Omental fat pad (tissue), 4 donors: Measurements from ENCODE around the gene IL36B. TPM values are rescaled to one million over a fixed set of nuclear protein-coding genes. Genes with fewer than 3 reads are reported as not detected.

Experiments used
- ATAC-seq: fragments of 150-250 bp; one replicate; pipeline ENCODE4 v1.9.1; 2016; ENCODE audit warnings: mild to moderate bottlenecking, moderate library complexity; ENCODE audit not compliant: low FRiP score
- DNase-seq: peaks from one replicate; pipeline ENCODE4 v3.0.0-alpha.2; 2019; ENCODE audit warnings: low spot score
- total RNA-seq, 4 donors: library from RNA; depleted of rRNA; stranded (reverse); fragments of >200 nt; gene quantifications; one replicate each; pipeline ENCODE4 v1.1.0, GENCODE V29; 2016
- TF ChIP-seq, protein P1 (sequence below), 3 donors: fragments of 450-650 bp; IDR thresholded peaks; one replicate each; pipeline ENCODE4 v1.5.1; 2016 to 2017; ENCODE audit warnings: antibody characterized with exemption in 3 of 3, mild to moderate bottlenecking in 3 of 3, moderate library complexity in 2 of 3

The IL36B gene
- total RNA-seq, 4 donors from 2014 or later, result not detected

DNA sequence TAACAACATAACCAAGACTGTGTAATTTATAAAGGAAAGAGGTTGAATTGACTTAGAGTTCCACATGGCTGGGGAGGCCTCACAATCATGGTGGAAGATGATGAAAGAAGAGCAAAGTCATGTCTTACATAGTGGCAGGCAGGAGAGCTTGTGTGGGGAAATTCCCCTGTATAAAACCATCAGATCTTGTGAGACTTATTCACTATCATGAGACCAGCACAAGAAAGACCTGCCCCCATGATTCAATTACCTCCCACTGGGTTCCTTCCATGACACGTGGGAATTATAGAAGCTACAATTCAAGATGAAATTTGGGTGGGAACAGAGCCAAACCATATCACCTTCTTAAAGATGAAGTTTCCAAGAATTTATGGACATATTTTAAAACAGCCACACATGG lies 3.9 kb upstream of the IL36B start:
- TF ChIP-seq, protein P1, sequence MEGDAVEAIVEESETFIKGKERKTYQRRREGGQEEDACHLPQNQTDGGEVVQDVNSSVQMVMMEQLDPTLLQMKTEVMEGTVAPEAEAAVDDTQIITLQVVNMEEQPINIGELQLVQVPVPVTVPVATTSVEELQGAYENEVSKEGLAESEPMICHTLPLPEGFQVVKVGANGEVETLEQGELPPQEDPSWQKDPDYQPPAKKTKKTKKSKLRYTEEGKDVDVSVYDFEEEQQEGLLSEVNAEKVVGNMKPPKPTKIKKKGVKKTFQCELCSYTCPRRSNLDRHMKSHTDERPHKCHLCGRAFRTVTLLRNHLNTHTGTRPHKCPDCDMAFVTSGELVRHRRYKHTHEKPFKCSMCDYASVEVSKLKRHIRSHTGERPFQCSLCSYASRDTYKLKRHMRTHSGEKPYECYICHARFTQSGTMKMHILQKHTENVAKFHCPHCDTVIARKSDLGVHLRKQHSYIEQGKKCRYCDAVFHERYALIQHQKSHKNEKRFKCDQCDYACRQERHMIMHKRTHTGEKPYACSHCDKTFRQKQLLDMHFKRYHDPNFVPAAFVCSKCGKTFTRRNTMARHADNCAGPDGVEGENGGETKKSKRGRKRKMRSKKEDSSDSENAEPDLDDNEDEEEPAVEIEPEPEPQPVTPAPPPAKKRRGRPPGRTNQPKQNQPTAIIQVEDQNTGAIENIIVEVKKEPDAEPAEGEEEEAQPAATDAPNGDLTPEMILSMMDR (IDR thresholded peaks at IDR 0.05), result no peak
- ATAC-seq, result no peak
- no peak for DNase-seq

DNA sequence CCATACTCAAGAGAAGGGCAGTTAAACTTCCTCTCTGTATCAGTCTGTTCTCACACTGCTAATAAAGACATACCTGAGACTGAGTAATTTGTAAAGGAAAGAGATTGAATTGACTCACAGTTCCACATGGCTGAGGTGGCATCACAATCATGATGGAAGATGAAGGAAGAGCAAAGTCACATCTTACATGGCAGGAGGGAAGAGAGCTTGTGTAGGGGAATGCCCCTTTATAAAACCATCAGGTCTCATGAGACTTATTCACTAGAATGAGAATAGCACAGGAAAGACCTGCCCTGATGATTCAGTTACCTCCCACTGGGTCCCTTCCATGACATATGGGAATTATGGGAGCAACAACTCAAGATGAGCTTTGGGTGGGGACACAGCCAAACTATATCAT lies 1.4 kb upstream of the IL36B start:
- no peak for DNase-seq
- TF ChIP-seq, protein P1 (IDR thresholded peaks at IDR 0.05), result no peak
- ATAC-seq, result no peak

DNA sequence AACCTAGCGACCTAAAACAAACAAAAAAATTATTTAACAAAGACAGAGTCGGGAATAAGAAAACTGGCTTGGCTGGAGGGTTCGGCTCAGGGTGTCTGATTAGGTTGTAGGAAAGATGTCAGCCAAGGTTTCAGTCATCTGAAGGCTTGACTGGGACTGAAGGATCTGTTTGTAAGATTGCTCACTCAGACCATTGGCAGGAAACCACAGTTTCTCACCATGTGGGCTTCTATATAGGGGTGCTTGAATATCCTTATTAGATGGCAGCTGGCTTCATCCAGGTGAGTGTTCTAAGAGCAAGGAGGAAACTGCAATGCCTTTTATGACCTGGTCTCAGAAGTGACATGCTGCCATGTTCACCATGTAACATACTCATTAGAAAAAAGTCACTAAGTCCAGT lies 999 bp upstream of the IL36B start:
- DNase-seq (no peak), ATAC-seq (no peak)
- TF ChIP-seq, protein P1 (IDR thresholded peaks at IDR 0.05), result no peak

DNA sequence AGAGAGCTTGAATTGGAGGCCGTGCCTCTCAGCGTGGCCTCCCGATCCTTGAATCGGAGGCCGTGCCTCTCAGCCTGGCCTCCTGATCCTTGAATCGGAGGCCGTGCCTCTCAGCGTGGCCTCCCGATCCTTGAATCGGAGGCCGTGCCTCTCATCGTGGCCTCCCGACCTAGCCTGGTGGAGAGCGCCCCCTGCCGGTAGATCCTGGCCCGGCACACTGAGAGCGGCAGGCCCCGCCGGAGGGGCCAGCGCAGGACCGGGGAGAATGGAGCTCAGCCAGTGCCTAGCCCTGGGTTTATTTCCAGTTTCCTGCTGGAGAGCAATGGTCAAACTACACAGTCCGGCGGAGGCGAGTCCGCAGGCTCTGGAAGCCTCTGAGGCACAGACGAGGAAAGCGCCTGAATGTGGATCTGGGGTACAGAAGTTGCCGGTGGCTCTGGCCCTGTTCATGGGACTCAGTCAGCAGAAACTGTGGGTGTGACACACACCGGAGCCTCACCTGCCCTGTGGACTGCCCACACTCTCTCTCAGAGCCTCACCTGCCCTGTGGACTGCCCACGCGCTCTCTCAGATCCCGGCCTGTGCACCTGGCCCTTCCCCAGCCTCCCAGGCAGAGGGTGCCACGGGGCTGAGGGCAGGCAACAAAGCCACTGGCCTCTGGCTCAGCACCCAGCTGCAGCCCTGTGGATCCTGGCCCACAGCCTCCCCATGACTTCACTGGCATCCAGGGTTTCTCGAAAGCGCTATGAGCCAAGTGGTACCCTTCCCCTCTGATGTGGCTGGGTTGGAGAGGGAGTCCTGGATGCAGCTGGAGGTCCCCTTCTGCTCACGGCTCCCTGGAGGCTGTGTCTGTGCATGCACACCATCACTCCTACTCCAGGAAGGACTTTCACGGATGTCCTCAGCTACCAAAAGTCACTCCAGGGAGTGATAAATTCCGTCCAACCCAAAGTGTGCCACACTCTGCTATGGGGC lies 1.5 kb downstream of the IL36B start:
- DNase-seq (no peak), ATAC-seq (no peak)

DNA sequence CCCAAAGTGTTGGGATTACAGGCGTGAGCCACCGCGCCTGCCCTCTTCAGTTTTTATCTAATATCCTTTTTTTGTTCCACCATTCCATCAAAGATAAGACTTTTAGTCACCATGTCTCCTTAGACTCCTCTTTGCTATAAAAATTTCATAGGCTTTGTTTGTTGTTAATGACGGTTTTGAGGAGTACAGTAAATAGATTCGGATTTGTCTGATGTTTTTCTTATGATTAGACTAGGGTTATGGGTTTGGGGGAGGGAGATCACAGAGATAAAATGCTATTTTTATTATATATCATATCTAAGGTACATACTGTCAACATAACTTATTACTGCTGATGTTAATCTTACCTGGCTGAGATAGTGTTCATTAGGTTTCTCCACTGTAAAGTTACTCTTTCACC lies 6.2 kb downstream of the IL36B start:
- DNase-seq, result no peak
- TF ChIP-seq, protein P1 (IDR thresholded peaks at IDR 0.05), result no peak
- no peak for ATAC-seq

More for the DNA sequence above, 1.5 kb downstream of the IL36B start:
- TF ChIP-seq, protein P1 (IDR thresholded peaks at IDR 0.05), result no peak

DNA sequence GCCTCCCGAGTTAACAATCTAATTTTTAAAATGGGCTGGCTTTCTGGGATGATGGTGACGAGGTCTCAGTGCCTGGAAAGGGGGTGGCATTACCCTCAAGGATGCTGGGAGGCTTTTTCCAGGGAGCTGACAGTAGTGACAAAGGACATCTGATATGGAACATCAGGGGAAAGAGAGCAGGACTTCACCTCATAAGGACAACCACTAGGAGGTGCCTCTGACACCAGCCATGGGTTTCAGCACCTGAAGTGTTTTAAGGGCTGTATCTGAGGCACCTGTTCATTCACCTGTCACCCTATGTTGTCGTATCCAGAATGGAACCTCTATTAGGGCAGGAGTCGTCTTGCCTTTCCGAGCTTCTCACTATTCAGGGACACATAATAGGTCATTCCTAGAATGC lies 10.8 kb downstream of the IL36B start:
- no peak for ATAC-seq
- TF ChIP-seq, protein P1 (IDR thresholded peaks at IDR 0.05), result no peak
- DNase-seq, result no peak

DNA sequence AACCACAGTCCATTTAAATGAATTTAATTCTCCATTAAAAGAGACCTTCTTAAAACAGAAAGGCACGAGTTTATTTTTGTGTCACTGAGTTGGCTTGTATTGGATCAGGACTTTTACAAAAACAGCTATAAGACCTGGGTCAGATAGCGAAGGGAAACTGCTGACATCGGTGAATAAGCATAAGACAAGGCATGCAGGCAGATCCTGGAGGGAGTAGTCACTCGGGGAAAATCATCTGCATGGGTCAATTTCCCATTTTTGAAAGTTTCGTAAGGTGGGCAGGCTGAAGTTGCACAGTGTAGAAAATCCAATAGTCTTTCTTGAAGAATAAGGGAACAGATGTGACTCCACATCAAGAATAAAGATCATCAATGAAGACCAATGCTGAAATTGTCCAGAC lies 12.9 kb downstream of the IL36B start:
- no peak for DNase-seq
- no peak for ATAC-seq
- TF ChIP-seq, protein P1 (IDR thresholded peaks at IDR 0.05), result no peak
